ENCODE data around the gene MAP4K3. TPM values are rescaled to one million over a fixed set of nuclear protein-coding genes. Genes with fewer than 3 reads are reported as not detected.

Gene MAP4K3
- total and polyA plus RNA-seq, 2 of the 4 experiments (the other 2 are of a cell fraction), result 13.2 to 32.6 TPM

- in situ Hi-C loops (cut with MboI; ENCODE audit: low sequenced_read_pairs), result no loop called here
- no TSS peak for BruUV-seq (replicated peaks)
These were observed 218.7 kb downstream of the MAP4K3 start for GRCh38 chr2:39218391-39218790.

More at GRCh38 chr2:39218391-39218790, 218.7 kb downstream of the MAP4K3 start:
- Histone ChIP-seq H3K79me1 (ENCODE audit: low read depth in 1 of 2, low read length in 2 of 2) (no peaks in the 10 kb centered on the region), H3K27me3 (ENCODE audit: control insufficient read depth, insufficient read depth, low read length) (no peaks in the 10 kb centered on the region), H3K9ac (ENCODE audit: low read depth, low read length) (no peak overlapping the region), H2AK5ac (ENCODE audit: low read depth, low read length) (no peak overlapping the region), H3K4ac (ENCODE audit: low read depth, low read length) (no peak overlapping the region), H3K4me3 (ENCODE audit: insufficient read depth, low read depth, low read length) (no peak overlapping the region), H2BK15ac (ENCODE audit: low read depth, low read length) (no peak overlapping the region), H2AFZ (replicated peaks; ENCODE audit: low read length, poor library complexity) (no peak overlapping the region), H3K4me2 (ENCODE audit: low read depth, low read length) (no peak overlapping the region), H3K18ac (ENCODE audit: low read depth, low read length) (no peak overlapping the region), H2BK5ac (ENCODE audit: low read depth, low read length, poor library complexity, severe bottlenecking) (no peak overlapping the region), H4K5ac (ENCODE audit: low read depth, low read length) (no peak overlapping the region), H3K9me3 (ENCODE audit: control insufficient read depth, insufficient read depth, low read length) (no peaks in the 10 kb centered on the region), H3K56ac (ENCODE audit: extremely low read depth, insufficient read depth, low read length) (no peak overlapping the region), H3K9me1 (ENCODE audit: insufficient read depth, low read length) (no peaks in the 10 kb centered on the region), H2BK120ac (ENCODE audit: low read depth, low read length) (no peak overlapping the region), H4K20me1 (ENCODE audit: insufficient read depth, low read length) (no peaks in the 10 kb centered on the region), H3K27ac (ENCODE audit: insufficient read depth, low read length) (no peak overlapping the region), H3K14ac (replicated peaks; ENCODE audit: low read depth, low read length) (no peak overlapping the region), H4K91ac (ENCODE audit: insufficient read depth, low read depth, low read length) (no peak overlapping the region), H3K4me1 (ENCODE audit: control insufficient read depth, insufficient read depth, low read length) (no peaks in the 10 kb centered on the region), H4K8ac (ENCODE audit: low read depth in 2 of 2, low read length in 2 of 2) (no peak overlapping the region), H3K23ac (ENCODE audit: low read depth, low read length) (no peak overlapping the region), H2AK9ac (replicated peaks; ENCODE audit: low read depth, low read length, poor library complexity) (no peak overlapping the region), H3K36me3 (ENCODE audit: control insufficient read depth, insufficient read depth, low read length) (no peaks in the 10 kb centered on the region), H2BK20ac (ENCODE audit: low read depth, low read length) (no peak overlapping the region)
- dilution Hi-C loops (cut with HindIII; ENCODE audit: low sequenced_read_pairs, unreplicated experiment) (loop anchor here (25.0 kb wide), 1 partner anchor 131 kb away; no protein-coding TSS in a partner anchor), intact Hi-C loops (cut with micrococcal nuclease) (no loop called here)
- TF ChIP-seq CHD1 (IDR thresholded peaks at IDR 0.05; ENCODE audit: low read depth, low read length), result no peak
- no peak for TF ChIP-seq RFX5 (IDR thresholded peaks at IDR 0.05; ENCODE audit: low read depth, low read length)
- no peak for TF ChIP-seq ELK1 (IDR thresholded peaks at IDR 0.05; ENCODE audit: borderline replicate concordance, low read depth, low read length)
- TF ChIP-seq USF2 (IDR thresholded peaks at IDR 0.05; ENCODE audit: low read depth, low read length), result no peak
- no peak for TF ChIP-seq MXI1 (IDR thresholded peaks at IDR 0.05; ENCODE audit: borderline replicate concordance, low read depth, low read length)
- TF ChIP-seq RCOR1 (IDR thresholded peaks at IDR 0.05; ENCODE audit: insufficient replicate concordance, low read length), result no peak
- no peak for TF ChIP-seq NFE2L2 (IDR thresholded peaks at IDR 0.05; ENCODE audit: low read depth, low read length)
- TF ChIP-seq MAFK (IDR thresholded peaks at IDR 0.05; ENCODE audit: low read depth, low read length), result no peak
- TF ChIP-seq CEBPB (IDR thresholded peaks at IDR 0.05; ENCODE audit: low read depth, low read length), result no peak
- no peak for DNase-seq
- ATAC-seq (ENCODE audit: low read depth), result no peak
- 100% methylated on average over 3 of the region's 5 CpGs; no CpG with 5 or more reads in 1 of the 2 experiments for WGBS, 2 experiments (ENCODE audit: extremely low coverage in 2 of 2, insufficient read length in 1 of 2)
- ChIA-PET POLR2A (ENCODE audit: unreplicated experiment) (no interaction called here), CTCF (interaction anchor here (1.5 kb wide), 1 partner anchor 10 kb away, joined by 4 read pairs; no protein-coding TSS in a partner anchor)

Measured in IMR-90 (cell line).